Activated CD4-positive, alpha-beta T cell treated with anti-CD3 and anti-CD28 coated beads for 24 hours (primary cell): Measurements from ENCODE around the gene NINL.
"Not testable (repeated sequence)": the region's sequence is repeated elsewhere in the genome, so short reads cannot be mapped to it uniquely, and the experiment has no call there.

Experiments used
- DNase-seq, 2 donors: peaks; one replicate each; pipeline ENCODE4 v3.0.0-alpha.2; 2020; ENCODE audit warnings: low read depth in 2 of 2

NINL gene

GRCh38 chr20:25552977-25553376 is 32.4 kb downstream of the NINL start:
- DNase-seq, result no peak

GRCh38 chr20:25551413-25552215 is 33.7 kb downstream of the NINL start:
- no peak for DNase-seq

- DNase-seq, result not testable (repeated sequence)
Observed at GRCh38 chr20:25550645-25551337, 34.5 kb downstream of the NINL start.

- DNase-seq, result no peak
Observed at GRCh38 chr20:25549843-25550477, 35.4 kb downstream of the NINL start.

- no peak for DNase-seq
Observed at GRCh38 chr20:25549172-25549773, 36.1 kb downstream of the NINL start.

GRCh38 chr20:25548613-25549086 is 36.7 kb downstream of the NINL start:
- no peak for DNase-seq

GRCh38 chr20:25547999-25548398 is 37.3 kb downstream of the NINL start:
- no peak for DNase-seq

- no peak for DNase-seq
Observed at GRCh38 chr20:25547063-25547462, 38.3 kb downstream of the NINL start.

GRCh38 chr20:25546048-25546447 is 39.3 kb downstream of the NINL start:
- DNase-seq, result no peak

- no peak for DNase-seq
Observed at GRCh38 chr20:25545171-25545570, 40.2 kb downstream of the NINL start.

GRCh38 chr20:25544734-25545133 is 40.6 kb downstream of the NINL start:
- no peak for DNase-seq

GRCh38 chr20:25544311-25544710 is 41.0 kb downstream of the NINL start:
- no peak for DNase-seq

- no peak for DNase-seq
Observed at GRCh38 chr20:25543068-25543467, 42.3 kb downstream of the NINL start.

GRCh38 chr20:25541676-25542075 is 43.7 kb downstream of the NINL start:
- no peak for DNase-seq

- DNase-seq, result no peak
Observed at GRCh38 chr20:25539742-25540672, 45.3 kb downstream of the NINL start.

GRCh38 chr20:25538838-25539665 is 46.3 kb downstream of the NINL start:
- DNase-seq, result no peak

GRCh38 chr20:25537890-25538289 is 47.4 kb downstream of the NINL start:
- DNase-seq, result no peak

GRCh38 chr20:25535762-25536161 is 49.6 kb downstream of the NINL start:
- no peak for DNase-seq

- no peak for DNase-seq
Observed at GRCh38 chr20:25534845-25535244, 50.5 kb downstream of the NINL start.
